HG02840 (cell line): ENCODE results near the gene EFNA4.

ENCODE experiments used
- ATAC-seq: cut with Tn5 transposase; IDR thresholded peaks from one replicate; pipeline ENCODE4 v1.9.1; 2021; ENCODE audit warnings: mild to moderate bottlenecking, moderate library complexity, moderate number of reproducible peaks; ENCODE audit not compliant: unreplicated experiment, low FRiP score

EFNA4 gene, protein sequence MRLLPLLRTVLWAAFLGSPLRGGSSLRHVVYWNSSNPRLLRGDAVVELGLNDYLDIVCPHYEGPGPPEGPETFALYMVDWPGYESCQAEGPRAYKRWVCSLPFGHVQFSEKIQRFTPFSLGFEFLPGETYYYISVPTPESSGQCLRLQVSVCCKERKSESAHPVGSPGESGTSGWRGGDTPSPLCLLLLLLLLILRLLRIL

DNA sequence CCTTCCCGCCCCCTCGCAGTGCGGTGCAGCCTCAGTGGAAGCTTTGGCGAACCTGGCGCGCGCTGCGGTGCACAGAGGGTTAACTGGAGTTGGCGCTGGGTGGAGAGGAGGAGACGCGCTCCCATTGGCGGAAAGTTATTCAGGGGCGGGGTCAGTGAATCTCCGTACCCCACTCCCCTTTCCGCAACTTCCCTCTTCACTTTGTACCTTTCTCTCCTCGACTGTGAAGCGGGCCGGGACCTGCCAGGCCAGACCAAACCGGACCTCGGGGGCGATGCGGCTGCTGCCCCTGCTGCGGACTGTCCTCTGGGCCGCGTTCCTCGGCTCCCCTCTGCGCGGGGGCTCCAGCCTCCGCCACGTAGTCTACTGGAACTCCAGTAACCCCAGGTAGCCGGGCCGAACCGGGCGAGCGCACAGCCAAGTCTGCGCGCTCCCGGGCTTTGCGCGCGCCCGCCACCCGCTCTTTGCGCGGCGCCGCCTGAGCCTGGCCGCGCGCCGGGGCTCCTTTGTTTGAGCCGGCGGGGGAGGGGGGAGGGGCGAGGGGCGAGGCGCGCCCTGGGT, at the start of gene EFNA4:
TSS of gene EFNA4 (plus strand) at position 191 of the 561 bp plus-strand sequence. CDS start at position 275, 84 bp downstream.
- ATAC-seq, result peak; percentile 68

DNA sequence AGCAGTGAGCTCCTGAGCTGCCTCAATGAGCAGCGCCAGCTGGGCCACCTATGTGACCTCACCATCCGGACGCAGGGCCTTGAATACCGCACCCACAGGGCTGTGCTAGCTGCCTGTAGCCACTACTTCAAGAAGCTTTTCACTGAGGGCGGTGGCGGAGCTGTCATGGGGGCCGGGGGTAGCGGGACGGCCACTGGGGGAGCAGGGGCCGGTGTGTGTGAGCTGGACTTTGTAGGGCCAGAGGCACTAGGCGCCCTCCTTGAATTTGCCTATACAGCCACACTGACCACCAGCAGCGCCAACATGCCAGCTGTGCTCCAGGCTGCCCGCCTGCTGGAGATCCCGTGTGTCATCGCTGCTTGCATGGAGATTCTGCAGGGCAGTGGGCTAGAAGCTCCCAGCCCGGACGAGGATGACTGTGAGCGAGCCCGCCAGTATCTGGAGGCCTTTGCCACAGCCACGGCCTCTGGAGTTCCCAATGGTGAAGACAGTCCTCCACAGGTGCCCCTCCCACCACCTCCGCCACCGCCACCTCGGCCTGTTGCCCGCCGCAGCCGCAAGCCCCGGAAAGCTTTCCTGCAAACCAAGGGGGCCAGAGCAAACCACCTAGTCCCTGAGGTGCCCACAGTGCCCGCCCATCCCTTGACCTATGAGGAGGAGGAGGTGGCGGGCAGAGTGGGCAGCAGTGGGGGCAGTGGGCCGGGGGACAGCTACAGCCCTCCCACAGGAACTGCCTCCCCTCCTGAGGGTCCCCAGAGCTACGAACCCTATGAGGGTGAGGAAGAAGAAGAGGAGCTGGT, 48.6 kb upstream of the EFNA4 start:
- ATAC-seq, result no peak

DNA sequence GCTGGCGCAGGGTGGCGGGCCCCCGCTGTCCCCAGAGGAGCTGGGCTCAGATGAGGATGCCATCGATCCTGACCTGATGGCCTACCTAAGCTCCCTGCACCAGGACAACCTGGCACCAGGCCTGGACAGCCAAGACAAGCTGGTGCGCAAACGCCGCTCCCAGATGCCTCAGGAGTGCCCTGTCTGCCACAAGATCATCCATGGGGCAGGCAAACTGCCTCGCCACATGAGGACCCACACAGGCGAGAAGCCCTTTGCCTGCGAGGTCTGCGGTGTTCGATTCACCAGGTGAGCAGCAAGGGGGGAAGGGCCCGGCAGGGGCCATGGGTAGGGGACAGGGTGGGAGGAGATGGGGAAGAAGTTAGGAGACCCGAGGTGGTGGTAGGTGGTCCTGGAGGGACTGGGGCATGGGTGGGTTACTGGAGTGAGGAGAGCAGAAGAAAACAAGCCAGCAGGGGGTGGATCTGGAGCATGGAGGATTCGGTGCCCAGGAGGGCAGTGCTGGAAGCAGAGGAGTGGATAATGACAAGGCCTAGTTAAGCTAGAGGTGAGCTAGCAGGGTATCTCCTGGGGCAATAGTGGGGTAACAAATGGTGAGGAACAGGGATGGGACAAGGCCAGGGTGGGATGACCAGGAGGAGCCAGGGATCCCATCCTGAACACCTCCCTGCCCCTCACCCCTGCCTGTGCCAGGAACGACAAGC, 47.9 kb upstream of the EFNA4 start:
- ATAC-seq, result no peak

DNA sequence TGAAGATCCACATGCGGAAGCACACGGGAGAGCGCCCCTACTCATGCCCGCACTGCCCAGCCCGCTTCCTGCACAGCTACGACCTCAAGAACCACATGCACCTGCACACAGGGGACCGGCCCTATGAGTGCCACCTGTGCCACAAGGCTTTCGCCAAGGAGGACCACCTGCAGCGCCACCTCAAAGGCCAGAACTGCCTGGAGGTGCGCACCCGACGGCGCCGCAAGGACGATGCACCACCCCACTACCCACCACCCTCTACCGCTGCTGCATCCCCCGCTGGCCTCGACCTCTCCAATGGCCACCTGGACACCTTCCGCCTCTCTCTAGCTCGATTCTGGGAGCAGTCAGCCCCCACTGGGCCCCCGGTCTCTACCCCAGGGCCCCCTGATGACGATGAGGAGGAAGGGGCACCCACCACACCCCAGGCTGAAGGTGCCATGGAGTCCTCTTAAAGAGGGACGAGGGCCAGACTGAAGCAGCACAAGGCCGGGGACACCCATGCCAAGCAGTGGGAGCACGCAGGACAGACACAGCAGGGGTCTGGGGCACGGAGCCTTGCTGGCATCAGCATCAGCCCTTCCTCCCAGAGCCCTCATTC, 47.2 kb upstream of the EFNA4 start:
- ATAC-seq, result no peak

DNA sequence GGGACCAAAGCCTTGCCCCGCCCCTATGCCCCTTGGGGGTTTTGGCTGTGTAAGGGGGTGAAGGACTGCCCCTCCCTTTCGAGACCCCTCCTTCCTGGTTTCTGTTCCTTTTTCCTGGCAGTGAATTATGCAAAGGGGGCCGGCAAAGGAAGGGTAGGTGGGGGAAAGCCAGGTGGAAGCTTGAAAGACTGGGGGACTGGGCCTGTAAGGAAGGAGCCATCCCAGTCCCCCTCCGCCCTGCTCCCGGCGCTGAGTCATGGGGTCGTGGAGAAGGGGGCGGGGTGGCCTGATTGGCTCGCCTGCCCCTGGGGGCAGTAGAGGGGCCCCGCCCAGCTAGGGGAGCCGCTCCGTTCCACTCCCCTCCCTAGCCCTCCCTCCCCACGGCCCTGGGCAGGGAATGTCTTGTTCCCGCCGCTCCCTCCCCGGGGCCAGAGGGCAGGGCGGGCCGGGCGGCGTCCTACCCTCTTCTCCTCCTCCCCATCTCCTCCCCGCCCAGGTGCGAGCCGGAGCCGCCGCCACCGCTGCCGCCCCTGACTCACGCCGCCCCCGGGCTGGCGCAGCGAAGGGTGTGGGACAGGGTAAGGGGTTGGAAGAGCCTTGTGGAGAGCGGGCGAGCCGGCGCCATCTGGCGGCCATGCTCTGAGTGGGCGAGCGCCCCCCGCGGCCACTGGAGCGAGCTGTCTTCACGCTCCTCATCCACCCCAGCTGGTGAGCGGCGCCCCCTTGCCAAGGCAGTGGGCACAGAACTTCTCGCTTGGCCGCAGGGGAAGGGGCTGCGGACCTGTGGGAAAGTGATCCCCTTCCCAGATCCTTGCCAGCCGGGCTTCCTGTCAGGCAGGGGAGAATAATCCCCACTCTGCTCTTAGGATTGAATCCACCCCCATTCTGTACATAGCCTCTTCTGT, 46.2 kb upstream of the EFNA4 start:
- peak; percentile 58 for ATAC-seq

DNA sequence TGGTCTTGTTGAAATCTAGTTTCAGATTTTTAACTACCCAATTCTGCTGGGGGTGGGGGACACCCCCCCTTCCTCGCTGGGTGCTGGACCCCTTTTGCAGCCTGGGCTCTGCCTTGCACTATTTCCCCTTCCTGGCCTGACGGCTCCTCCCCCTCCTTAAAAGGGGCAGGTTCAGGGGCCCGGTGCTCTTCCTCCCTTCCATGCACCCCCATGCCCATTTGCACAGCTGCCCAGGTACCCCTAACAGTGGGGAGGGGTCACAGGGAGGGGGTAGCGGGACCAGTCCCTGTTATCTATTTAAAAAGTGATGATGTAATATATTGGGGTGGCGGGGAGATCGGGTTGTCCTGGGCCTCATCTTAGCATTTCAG, 45.6 kb upstream of the EFNA4 start:
- ATAC-seq, result no peak

DNA sequence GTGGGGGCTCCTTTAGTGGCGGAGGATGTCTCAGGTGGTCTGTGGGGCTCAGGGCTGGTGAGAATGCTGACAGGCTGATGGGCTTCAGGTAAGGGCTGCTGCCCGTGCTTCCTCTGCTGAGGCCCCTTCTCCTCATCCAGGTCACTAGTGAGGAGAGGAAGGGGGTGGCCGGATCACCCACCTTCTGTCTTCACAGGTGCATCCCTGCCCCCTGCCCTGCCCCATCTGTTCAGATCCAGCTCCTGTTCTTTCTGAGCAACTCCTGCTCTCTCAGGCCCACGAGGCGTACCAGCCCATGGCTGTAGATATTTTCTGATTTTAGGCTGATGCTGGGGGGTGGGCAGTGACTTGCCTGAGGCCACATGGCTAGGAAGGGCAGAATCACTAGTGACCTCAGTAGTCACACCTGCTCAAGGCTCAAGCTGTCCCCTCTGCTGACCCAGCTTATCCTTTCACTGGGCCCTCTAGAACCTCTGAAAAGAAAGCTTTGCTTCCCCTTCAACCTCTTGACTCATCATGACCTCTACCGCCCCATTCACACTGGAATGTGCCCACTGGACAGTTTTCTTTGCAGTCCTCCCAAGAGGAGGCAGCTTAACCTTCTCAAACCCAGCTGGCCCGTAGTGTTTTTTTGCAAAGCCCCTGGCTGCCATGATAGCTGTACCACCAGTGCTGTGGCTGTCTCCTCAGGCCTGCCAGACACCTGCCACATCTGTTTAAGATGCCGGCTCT, 44.8 kb upstream of the EFNA4 start:
- no peak for ATAC-seq

DNA sequence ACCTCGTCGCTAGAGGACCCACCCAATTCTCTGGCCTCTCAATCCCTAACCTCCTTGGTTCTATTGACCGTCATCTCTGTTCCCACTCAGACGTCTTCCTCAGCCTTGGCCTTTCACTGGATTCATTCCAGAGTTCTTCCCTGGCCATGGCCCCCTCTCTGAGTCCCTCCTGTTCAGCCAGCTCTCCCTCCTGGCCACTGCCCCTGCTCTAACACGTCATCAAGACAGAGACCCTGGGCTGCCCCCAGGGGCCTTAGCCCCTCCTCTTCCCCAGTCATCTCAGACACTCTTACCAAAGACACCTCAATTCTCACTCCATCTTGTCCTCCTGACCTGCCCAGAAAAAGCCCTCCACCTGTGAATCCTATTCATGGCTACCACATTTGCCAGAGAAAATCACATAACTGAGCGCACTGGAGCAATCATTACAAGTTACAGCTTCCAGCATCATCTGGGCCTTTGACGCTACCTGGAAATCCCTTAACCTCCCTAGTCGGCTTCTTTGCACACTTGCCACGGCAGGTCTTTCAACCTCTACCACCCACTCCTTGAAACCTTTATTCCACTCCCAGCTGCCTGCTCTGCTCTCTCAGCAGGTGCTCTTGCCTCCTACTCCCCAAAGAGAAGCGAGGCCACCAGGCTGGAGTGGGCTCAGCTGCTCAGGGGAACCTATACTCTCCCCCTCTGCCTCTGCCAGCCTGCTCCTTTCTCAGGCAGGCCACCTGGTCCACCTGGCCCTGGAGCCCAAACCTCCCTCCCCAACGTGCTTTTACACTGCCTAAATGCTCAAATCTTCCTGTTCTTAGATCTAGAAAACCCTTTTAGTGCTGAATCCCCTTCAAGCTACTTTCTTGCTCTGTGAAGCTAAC, 43.9 kb upstream of the EFNA4 start:
- ATAC-seq, result no peak

DNA sequence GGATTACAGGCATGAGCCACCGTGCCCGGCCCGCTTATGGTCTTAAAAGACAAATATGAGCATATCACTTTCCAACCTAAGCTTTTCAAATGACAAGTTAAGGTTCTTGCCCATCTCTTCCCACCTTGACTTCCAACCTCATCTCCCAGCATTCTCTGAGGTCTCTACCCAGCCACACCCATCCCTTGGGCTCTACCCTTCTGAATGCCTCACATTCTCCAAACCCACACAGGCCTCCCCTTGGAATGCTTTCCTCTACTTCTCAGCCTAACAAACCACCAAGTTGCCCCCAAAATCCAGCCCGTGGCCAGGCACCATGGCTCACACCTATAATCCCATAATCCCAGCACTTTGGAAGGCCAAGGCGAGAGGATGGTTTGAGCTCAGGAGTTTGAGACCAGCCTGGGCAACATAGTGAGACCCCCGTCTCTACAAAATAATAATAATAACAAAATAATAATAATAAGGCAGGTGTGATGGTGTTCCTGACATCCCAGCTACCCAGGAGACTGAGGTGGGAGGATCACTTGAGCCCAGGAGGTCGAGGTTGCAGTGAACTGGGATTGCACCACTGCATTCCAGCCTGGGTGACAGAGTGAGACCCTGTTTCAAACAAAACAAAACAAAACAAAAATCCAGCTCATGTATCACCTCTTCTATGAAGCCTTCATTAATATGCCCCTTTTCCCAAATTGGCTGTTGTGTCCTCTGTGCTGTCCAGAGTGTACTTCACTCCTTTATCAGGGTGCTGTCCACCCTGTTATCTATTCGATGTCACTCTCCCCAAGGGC, 41.2 kb upstream of the EFNA4 start:
- no peak for ATAC-seq

DNA sequence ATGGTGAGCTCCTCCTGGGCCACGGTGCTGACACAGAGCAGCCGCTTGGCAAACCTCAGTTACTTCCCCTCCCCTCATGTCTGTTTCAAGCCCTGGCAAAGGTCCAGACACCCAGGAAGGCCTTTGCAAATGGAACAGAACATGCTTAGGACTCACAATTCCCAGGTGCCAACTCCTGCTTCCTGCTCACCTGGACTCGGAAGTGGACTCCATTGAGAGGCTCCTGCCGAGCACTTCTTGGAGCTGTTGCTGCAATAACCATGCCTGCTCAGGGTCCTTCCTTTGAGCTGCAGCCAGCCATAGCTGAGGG, 40.7 kb upstream of the EFNA4 start:
- ATAC-seq, result no peak

DNA sequence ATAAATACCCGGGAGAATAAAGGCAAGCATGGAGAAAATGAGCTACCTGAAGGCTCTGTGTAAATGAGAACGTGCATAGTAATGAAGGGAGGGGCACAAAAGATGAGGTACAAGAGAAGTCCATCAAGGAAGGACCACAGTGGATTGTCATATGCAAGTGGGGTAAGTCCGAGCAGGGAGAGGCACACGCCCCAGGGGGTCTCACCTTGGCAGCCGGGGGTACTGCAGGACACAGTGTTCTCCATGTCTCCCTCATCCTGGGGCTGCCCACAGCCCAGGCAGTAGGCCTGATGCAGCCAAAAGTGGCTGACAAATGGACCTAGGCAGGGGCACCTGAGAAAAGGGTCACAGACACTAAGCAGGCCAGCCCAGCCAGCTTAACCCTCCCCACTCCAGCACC, 39.9 kb upstream of the EFNA4 start:
- ATAC-seq, result no peak

DNA sequence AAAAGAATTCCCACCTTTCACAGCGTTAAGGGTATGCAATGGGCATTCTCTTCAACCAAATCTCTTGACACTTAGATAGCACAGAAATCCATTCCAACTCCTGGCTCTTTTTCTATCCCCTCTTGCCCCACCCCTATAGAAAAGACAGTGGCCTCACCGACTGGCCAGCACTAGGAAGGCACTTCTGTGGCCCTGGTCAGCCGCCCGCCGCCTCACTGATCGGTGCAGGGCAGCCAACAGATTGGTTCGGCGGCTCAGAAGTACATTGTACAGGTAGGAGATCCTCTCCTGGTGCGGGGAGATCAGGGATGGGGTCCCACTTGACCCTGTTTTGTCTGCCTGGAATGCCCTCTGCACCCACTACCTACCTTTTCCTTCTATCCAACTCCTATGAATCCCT, 39.2 kb upstream of the EFNA4 start:
- ATAC-seq, result no peak

DNA sequence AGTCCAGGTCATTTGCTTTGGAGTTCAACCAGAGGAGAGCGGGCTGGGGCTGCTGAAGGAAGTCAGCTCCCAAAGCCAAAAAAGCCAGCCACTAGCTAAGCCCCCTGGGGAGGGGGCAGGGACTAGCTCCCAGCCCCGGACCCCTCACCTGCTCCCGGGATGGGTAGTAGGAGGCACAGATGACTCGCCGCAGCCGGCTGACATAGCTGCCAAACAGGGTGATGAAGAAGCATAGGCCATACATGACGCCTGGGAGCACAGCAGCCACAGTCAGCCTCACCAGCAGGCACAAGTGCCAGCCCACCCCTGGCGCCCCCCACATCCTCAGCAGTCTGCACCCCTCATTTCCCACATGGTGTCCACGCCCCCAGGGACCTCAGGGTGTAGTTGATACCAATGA, 37.4 kb upstream of the EFNA4 start:
- ATAC-seq, result no peak

DNA sequence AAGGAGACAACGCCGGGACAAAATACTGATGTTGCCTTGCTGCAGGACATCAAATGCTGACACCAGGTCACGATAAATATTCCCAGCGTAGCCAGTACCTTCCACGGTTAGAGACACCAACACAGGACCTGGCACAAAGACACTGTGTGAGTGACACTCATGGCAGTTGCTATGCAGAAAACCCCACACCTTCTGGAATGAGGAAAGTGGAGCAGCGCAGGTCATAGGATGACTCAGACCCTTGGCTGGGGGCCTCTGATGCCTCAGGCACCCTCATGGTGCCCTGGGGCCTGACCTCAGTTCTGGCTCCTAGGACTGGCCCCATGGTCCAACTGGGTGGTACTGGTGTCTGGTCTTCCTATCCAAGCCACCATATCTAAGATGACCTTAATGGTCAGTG, 37.0 kb upstream of the EFNA4 start:
- no peak for ATAC-seq

DNA sequence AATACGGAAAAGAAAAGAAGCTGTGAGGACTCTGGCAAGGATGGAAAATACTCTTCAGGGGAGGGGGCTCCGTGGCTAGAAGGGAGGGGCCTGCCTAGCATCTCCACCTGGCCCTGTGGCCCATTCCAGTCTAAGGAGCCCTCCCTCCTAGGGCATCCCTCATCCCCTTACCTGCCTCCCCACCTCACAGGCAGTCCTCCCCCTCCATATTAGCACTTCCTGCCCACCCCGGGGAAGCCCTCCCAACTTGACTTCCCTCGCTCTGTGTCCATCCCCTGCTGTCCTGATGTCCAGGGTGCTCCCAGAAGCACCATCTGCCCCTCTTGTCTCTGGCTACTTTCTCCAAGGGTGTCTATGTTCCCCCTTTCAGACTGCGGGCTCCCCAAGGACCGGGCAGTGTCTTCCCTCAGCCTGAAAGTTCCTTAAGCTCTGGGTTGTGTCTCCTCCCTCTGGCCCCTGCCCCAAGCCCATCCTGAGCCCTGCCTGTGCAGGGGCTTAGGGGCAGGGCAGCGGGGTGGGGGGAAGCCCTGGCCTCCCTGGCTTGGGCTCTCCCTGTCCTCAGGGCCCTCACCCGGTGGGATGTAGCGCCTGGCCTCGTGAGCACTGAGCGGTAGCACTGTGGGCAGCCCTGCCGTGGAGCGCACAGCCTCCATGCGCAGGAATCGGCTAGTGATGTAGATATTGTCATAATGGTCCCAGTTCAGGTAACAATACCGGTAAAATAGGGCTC, 33.9 kb upstream of the EFNA4 start:
- ATAC-seq, result no peak

DNA sequence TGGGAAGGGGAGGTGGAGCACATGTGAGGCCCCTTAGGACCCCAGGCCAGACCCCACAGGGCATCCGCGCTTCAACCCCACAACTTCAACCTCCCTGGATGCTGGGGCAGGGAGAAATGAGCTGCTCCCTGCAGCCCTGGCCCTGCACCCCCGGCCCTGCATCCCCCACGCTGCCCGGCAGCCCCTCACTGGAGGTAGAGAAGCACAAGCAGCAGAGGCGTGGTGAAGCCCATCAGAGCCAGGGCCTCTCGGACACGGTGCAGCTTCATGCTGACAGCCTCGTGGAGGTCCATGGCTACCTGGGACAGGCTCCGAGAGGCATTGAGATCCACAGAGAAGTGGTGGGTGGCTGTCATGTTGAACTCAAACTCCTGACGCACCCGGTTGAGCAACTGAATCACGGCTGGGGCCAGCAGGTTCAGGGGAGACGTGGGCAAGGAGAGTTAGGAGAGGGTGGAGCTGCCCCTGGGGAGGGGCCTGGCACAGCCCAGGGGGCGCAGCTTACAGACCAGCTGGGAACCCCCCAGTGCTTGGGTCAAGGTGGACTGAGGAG, 33.2 kb upstream of the EFNA4 start:
- ATAC-seq, result no peak

DNA sequence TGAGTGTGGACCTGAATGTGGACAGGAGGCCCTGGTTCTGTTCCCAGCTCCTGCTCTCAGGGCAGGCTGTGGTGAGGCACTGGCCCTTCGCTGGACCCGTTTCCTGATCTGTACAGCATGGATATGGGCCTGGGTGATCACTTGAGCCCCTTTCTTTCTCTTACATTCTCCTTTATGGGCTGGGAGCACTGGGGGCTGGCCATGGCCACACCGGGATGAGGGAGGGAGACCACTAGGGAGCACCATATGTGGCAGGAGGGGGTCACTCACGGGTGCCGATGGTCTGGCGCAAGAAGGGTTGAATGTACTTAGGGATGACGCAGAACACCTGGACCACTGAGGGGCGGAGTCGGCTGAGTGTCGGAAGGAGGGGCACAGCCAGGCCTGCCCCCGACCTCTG, 32.6 kb upstream of the EFNA4 start:
- ATAC-seq, result no peak
